IMR-90 (cell line): ENCODE results near the gene C1QTNF1. TPM values are rescaled to one million over a fixed set of nuclear protein-coding genes. Genes with fewer than 3 reads are reported as not detected.

Experiments used
- ATAC-seq: fragments of 200-7000 bp; cut with Tn5 transposase; 2 replicates; pipeline ENCODE4 v1.9.1; 2020; ENCODE audit warnings: low read depth, mild to moderate bottlenecking, moderate library complexity
- BruUV-seq: library from RNA; stranded (reverse); fragments of 400-500 nt; replicated peaks from 2 replicates; lab custom pipeline; 2021; lab: Mats Ljungman, UMichigan
- CTCF ChIA-PET: fragments of 300-600 bp; formaldehyde crosslinking; extraction: SDS; loops from one replicate; lab custom pipeline; 2021; ENCODE audit warnings: antibody characterized with exemption; lab: Yijun Ruan, JAX
- POLR2A ChIA-PET: fragments of 300-600 bp; sonication (Branson Sonifier 250); formaldehyde crosslinking; loops from one replicate; lab custom pipeline; 2022; ENCODE audit warnings: antibody characterized with exemption; ENCODE audit not compliant: unreplicated experiment; lab: Charles Lee
- DNase-seq: peaks from one replicate; pipeline ENCODE4 v3.0.0; 2013
- H2AFZ ChIP-seq: replicated peaks from 2 replicates; pipeline ENCODE3; 2013; ENCODE audit warnings: low read length, mild to moderate bottlenecking; ENCODE audit not compliant: poor library complexity
- H2AK5ac ChIP-seq: 2 replicates; pipeline ENCODE4 v1.6.1; 2013; ENCODE audit warnings: low read depth, low read length, inconsistent platforms
- H2AK9ac ChIP-seq: replicated peaks from 2 replicates; pipeline ENCODE3; 2013; ENCODE audit warnings: mild to moderate bottlenecking, low read depth, low read length, moderate library complexity; ENCODE audit not compliant: poor library complexity
- H2BK120ac ChIP-seq: 2 replicates; pipeline ENCODE4 v1.6.1; 2013; ENCODE audit warnings: low read depth, low read length, inconsistent platforms
- H2BK15ac ChIP-seq: 3 replicates; pipeline ENCODE4 v1.6.1; 2013; ENCODE audit warnings: low read depth, low read length, inconsistent platforms
- H2BK20ac ChIP-seq: 2 replicates; pipeline ENCODE4 v1.6.1; 2013; ENCODE audit warnings: low read depth, mild to moderate bottlenecking, inconsistent platforms, low read length, moderate library complexity
- H2BK5ac ChIP-seq: 2 replicates; pipeline ENCODE4 v1.6.1; 2013; ENCODE audit warnings: mild to moderate bottlenecking, low read depth, low read length, inconsistent platforms; ENCODE audit not compliant: poor library complexity, severe bottlenecking
- H3K14ac ChIP-seq: replicated peaks from 2 replicates; pipeline ENCODE4 v1.6.1; 2013; ENCODE audit warnings: low read depth, low read length, inconsistent platforms
- H3K18ac ChIP-seq: 2 replicates; pipeline ENCODE4 v1.6.1; 2013; ENCODE audit warnings: low read depth, low read length, control low read depth
- H3K23ac ChIP-seq: 2 replicates; pipeline ENCODE4 v1.6.1; 2013; ENCODE audit warnings: low read depth, low read length, inconsistent platforms
- H3K27ac ChIP-seq: 2 replicates; pipeline ENCODE4 v1.5.1; 2013; ENCODE audit warnings: mild to moderate bottlenecking, control low read depth, low read length; ENCODE audit not compliant: insufficient read depth
- H3K27me3 ChIP-seq: 2 replicates; pipeline ENCODE4 v1.6.1; 2013; ENCODE audit warnings: low read length; ENCODE audit not compliant: control insufficient read depth, insufficient read depth
- H3K36me3 ChIP-seq: 2 replicates; pipeline ENCODE4 v1.6.1; 2013; ENCODE audit warnings: low read length, mixed read lengths; ENCODE audit not compliant: control insufficient read depth, insufficient read depth
- H3K4ac ChIP-seq: 2 replicates; pipeline ENCODE4 v1.6.1; 2013; ENCODE audit warnings: low read depth, low read length, inconsistent platforms
- H3K4me1 ChIP-seq: 2 replicates; pipeline ENCODE4 v1.6.1; 2013; ENCODE audit warnings: low read length, mixed read lengths; ENCODE audit not compliant: control insufficient read depth, insufficient read depth
- H3K4me2 ChIP-seq: 2 replicates; pipeline ENCODE4 v1.6.1; 2013; ENCODE audit warnings: low read depth, mild to moderate bottlenecking, control low read depth, low read length, moderate library complexity
- H3K4me3 ChIP-seq: 2 replicates; pipeline ENCODE4 v1.5.1; 2013; ENCODE audit warnings: low read depth, mild to moderate bottlenecking, control low read depth, low read length, moderate library complexity; ENCODE audit not compliant: insufficient read depth
- H3K56ac ChIP-seq: 2 replicates; pipeline ENCODE4 v1.6.1; 2013; ENCODE audit warnings: low read length, inconsistent platforms; ENCODE audit not compliant: insufficient read depth; ENCODE audit errors: extremely low read depth
- H3K79me1 ChIP-seq, 2 experiments: 2 replicates each; pipeline ENCODE4 v1.6.1; 2013; ENCODE audit warnings: low read length in 2 of 2, inconsistent platforms in 1 of 2, low read depth in 1 of 2
- H3K9ac ChIP-seq: 2 replicates; pipeline ENCODE4 v1.6.1; 2013; ENCODE audit warnings: low read depth, low read length, control low read depth
- H3K9me1 ChIP-seq: 2 replicates; pipeline ENCODE4 v1.6.1; 2013; ENCODE audit warnings: low read length, inconsistent platforms; ENCODE audit not compliant: insufficient read depth
- H3K9me3 ChIP-seq: 2 replicates; pipeline ENCODE4 v1.6.1; 2013; ENCODE audit warnings: low read length; ENCODE audit not compliant: control insufficient read depth, insufficient read depth
- H4K20me1 ChIP-seq: 2 replicates; pipeline ENCODE4 v1.6.1; 2013; ENCODE audit warnings: low read length, inconsistent platforms; ENCODE audit not compliant: insufficient read depth
- H4K5ac ChIP-seq: 2 replicates; pipeline ENCODE4 v1.6.1; 2013; ENCODE audit warnings: mild to moderate bottlenecking, low read depth, low read length, control low read depth
- H4K8ac ChIP-seq, 2 experiments: 2 replicates each; pipeline ENCODE4 v1.6.1; 2013; ENCODE audit warnings: low read depth in 2 of 2, low read length in 2 of 2, control low read depth in 1 of 2, inconsistent platforms in 1 of 2
- H4K91ac ChIP-seq: 2 replicates; pipeline ENCODE4 v1.6.1; 2013; ENCODE audit warnings: low read depth, low read length, inconsistent platforms; ENCODE audit not compliant: insufficient read depth
- BHLHE40 ChIP-seq: fragments of 150-350 bp; IDR thresholded peaks from 2 replicates; pipeline ENCODE4 v1.6.1; 2016; ENCODE audit warnings: mild to moderate bottlenecking, low read depth, low read length
- CEBPB ChIP-seq: IDR thresholded peaks from 2 replicates; pipeline ENCODE4 v1.6.1; 2012; ENCODE audit warnings: low read depth, low read length, improper control_type of control experiment
- CTCF ChIP-seq: conservative IDR thresholded peaks from 2 replicates; pipeline ENCODE4 v1.5.1; 2012; ENCODE audit warnings: mild to moderate bottlenecking, low read depth, low read length, improper control_type of control experiment
- ELK1 ChIP-seq: fragments of 150-350 bp; IDR thresholded peaks from 2 replicates; pipeline ENCODE4 v1.6.1; 2016; ENCODE audit warnings: low read depth, mild to moderate bottlenecking, low read length, moderate library complexity, borderline replicate concordance
- FOS ChIP-seq: fragments of 150-350 bp; IDR thresholded peaks from 2 replicates; pipeline ENCODE4 v1.6.1; 2016; ENCODE audit warnings: low read depth, low read length
- MAFK ChIP-seq: IDR thresholded peaks from 2 replicates; pipeline ENCODE4 v1.6.1; 2012; ENCODE audit warnings: low read depth, low read length, improper control_type of control experiment
- MAZ ChIP-seq: IDR thresholded peaks from 2 replicates; pipeline ENCODE4 v1.6.1; 2012; ENCODE audit warnings: low read depth, mild to moderate bottlenecking, low read length, improper control_type of control experiment, moderate library complexity, borderline replicate concordance
- NFE2L2 ChIP-seq: fragments of 150-350 bp; IDR thresholded peaks from 2 replicates; pipeline ENCODE4 v1.6.1; 2016; ENCODE audit warnings: low read depth, mild to moderate bottlenecking, low read length
- POLR2A ChIP-seq: IDR thresholded peaks from 2 replicates; pipeline ENCODE4 v1.6.1; 2012; ENCODE audit warnings: mild to moderate bottlenecking, low read depth, low read length
- RAD21 ChIP-seq: IDR thresholded peaks from 2 replicates; pipeline ENCODE4 v1.6.1; 2012; ENCODE audit warnings: low read length, improper control_type of control experiment
- RCOR1 ChIP-seq: IDR thresholded peaks from 2 replicates; pipeline ENCODE4 v1.6.1; 2012; ENCODE audit warnings: mild to moderate bottlenecking, low read length, improper control_type of control experiment; ENCODE audit not compliant: insufficient replicate concordance
- RFX5 ChIP-seq: IDR thresholded peaks from 2 replicates; pipeline ENCODE4 v1.8.0; 2012; ENCODE audit warnings: low read depth, mild to moderate bottlenecking, low read length, moderate library complexity
- SMC3 ChIP-seq: fragments of 150-350 bp; IDR thresholded peaks from 2 replicates; pipeline ENCODE4 v1.6.1; 2016; ENCODE audit warnings: low read depth, mild to moderate bottlenecking, antibody characterized with exemption, low read length, moderate library complexity
- WGBS, 2 experiments: methylation state at CpG; one replicate each; pipeline versions ENCODE4 v1.1.5 to v1.1.7; 2013; ENCODE audit warnings: missing lambda C conversion rate in 2 of 2; ENCODE audit not compliant: insufficient read length in 1 of 2; ENCODE audit errors: extremely low coverage in 2 of 2; 5-methylcytosine and 5-hydroxymethylcytosine counted together
- dilution Hi-C: fragments of 300-500 bp; cut with HindIII; formaldehyde crosslinking; loops from one replicate; pipeline ENCODE4 v1.14.3; 2018; ENCODE audit warnings: low sequenced_read_pairs; ENCODE audit not compliant: unreplicated experiment
- in situ Hi-C: fragments of 300-500 bp; cut with MboI; formaldehyde crosslinking; loops from 3 replicates; pipeline ENCODE4 v1.14.3; 2019; ENCODE audit warnings: low sequenced_read_pairs, inconsistent platforms, mixed read lengths
- intact Hi-C: fragments of 100-400 bp; cut with micrococcal nuclease; formaldehyde crosslinking; loops from 2 replicates; pipeline ENCODE4 v1.10.0; 2022
- polyA plus RNA-seq, 3 experiments: library from polyadenylated mRNA; depleted of rRNA; stranded (reverse); fragments of >200 nt; gene quantifications; 2 replicates each; pipeline ENCODE4 v1.2.3, GENCODE V29; 2012; ENCODE audit warnings: low replicate concordance in 1 of 3
- total RNA-seq: library from RNA; depleted of rRNA; stranded (reverse); fragments of >200 nt; gene quantifications from 2 replicates; pipeline ENCODE4 v1.2.3, GENCODE V29; 2012

The C1QTNF1 gene
- total and polyA plus RNA-seq, 2 of the 4 experiments (the other 2 are of a cell fraction): 3.4 to 8.4 TPM

- TF ChIP-seq RAD21: no peak
Observed at GRCh38 chr17:79046197-79046915, 22.4 kb downstream of the C1QTNF1 start (continued).

- peaks cover 8% of the 10 kb centered on the region; the same call in 1 of the 2 replicates for H3K36me3 ChIP-seq
- 48% methylated on average over 9 of the region's 15 CpGs; no CpG with 5 or more reads in 1 of the 2 experiments for WGBS, 2 experiments
- H3K18ac ChIP-seq: no peak overlapping the region
- H3K4me1 ChIP-seq: no peaks in the 10 kb centered on the region
- DNase-seq (no peak), ATAC-seq (no peak)
- no peak overlapping the region for H3K23ac ChIP-seq
- no peak overlapping the region for H2BK15ac ChIP-seq
- intact Hi-C loops (loop anchor here (1.0 to 5.0 kb wide), 2 partner anchors 35 to 345 kb away; no protein-coding TSS in a partner anchor), dilution Hi-C loops (no loop called here), in situ Hi-C loops (no loop called here)
- no peak overlapping the region for H4K5ac ChIP-seq
- no peak overlapping the region for H2BK120ac ChIP-seq
- H3K27ac ChIP-seq: no peak overlapping the region
- no peak overlapping the region for H3K56ac ChIP-seq
- no peak overlapping the region for H3K4me2 ChIP-seq
- H4K20me1 ChIP-seq: no peaks in the 10 kb centered on the region; the same call in 1 of the 2 replicates
- BruUV-seq: no TSS peak
- no peaks in the 10 kb centered on the region for H3K9me3 ChIP-seq
- no peak overlapping the region for H3K9ac ChIP-seq
- no peak overlapping the region for H2AK5ac ChIP-seq
- H2BK20ac ChIP-seq: no peak overlapping the region
- H3K79me1 ChIP-seq: 0 out of 4 replicates have a peak, but pooled peaks cover 0 to 5% of the 10 kb centered on the region in 2 experiments
- CTCF ChIA-PET: no interaction called here
- H3K14ac ChIP-seq: no peak overlapping the region
- no peak overlapping the region for H2BK5ac ChIP-seq
- POLR2A ChIA-PET: no interaction called here
- no peak overlapping the region for H3K4ac ChIP-seq
- no peak overlapping the region for H4K8ac ChIP-seq
- peaks cover 15% of the 10 kb centered on the region for H3K9me1 ChIP-seq
- H2AFZ ChIP-seq: no peak overlapping the region
- H2AK9ac ChIP-seq: peak overlapping the region; percentile 51
- no peak overlapping the region for H4K91ac ChIP-seq
- no peak overlapping the region for H3K4me3 ChIP-seq
- no peaks in the 10 kb centered on the region; the same call in 1 of the 2 replicates for H3K27me3 ChIP-seq
- no peak for TF ChIP-seq FOS
- no peak for TF ChIP-seq POLR2A
- no peak for TF ChIP-seq MAFK
- TF ChIP-seq CTCF: no peak
- TF ChIP-seq ELK1: no peak
- no peak for TF ChIP-seq CEBPB
- TF ChIP-seq NFE2L2: no peak
- no peak for TF ChIP-seq RFX5
- TF ChIP-seq BHLHE40: no peak
- no peak for TF ChIP-seq RCOR1
- TF ChIP-seq RAD21: no peak
- TF ChIP-seq SMC3: no peak
- TF ChIP-seq MAZ: no peak
Observed at GRCh38 chr17:79046916-79047280, 22.9 kb downstream of the C1QTNF1 start.
